ENCODE results near the gene ST7. TPM values are rescaled to one million over a fixed set of nuclear protein-coding genes. Genes with fewer than 3 reads are reported as not detected.

ST7 gene
- total RNA-seq, 2 experiments from 2014 or later: 6.7 to 7.4 TPM

- Mint-ChIP-seq H3K4me3 (no peak overlapping the region), H3K9me3 (no peaks in the 10 kb centered on the region), H3K27me3 (peaks cover 9% of the 10 kb centered on the region), H3K36me3 (ENCODE audit: low read depth) (no peaks in the 10 kb centered on the region), H3K4me1 (peaks cover 16% of the 10 kb centered on the region), H3K27ac (no peak overlapping the region)
- no peak for DNase-seq
- CTCF ChIA-PET: interaction anchor here (1.1 kb wide), 1 partner anchor 67 kb away, joined by 3 read pairs; no protein-coding TSS in a partner anchor
- POLR2A ChIA-PET: no interaction called here
Measured at GRCh38 chr7:117051808-117052207, 98.5 kb downstream of the ST7 start.

- no peaks in the 10 kb centered on the region for H3K9me3 Mint-ChIP-seq
- peaks cover 11% of the 10 kb centered on the region for H3K4me1 Mint-ChIP-seq
- no peak overlapping the region for H3K4me3 Mint-ChIP-seq
- CTCF ChIA-PET: interaction anchor here (0.5 kb wide), 1 partner anchor 39 kb away, joined by 3 read pairs; no protein-coding TSS in a partner anchor
- H3K27me3 Mint-ChIP-seq: peaks cover 7% of the 10 kb centered on the region
- POLR2A ChIA-PET: no interaction called here
- H3K27ac Mint-ChIP-seq: no peak overlapping the region
- no peaks in the 10 kb centered on the region for H3K36me3 Mint-ChIP-seq (ENCODE audit: low read depth)
- DNase-seq: no peak
Measured at GRCh38 chr7:117053432-117053831, 100.1 kb downstream of the ST7 start.

- no peak for DNase-seq
- ChIA-PET CTCF (no interaction called here), POLR2A (no interaction called here)
- H3K27me3 Mint-ChIP-seq: no peaks in the 10 kb centered on the region
- H3K4me1 Mint-ChIP-seq: no peaks in the 10 kb centered on the region
- no peak overlapping the region for H3K27ac Mint-ChIP-seq
- no peak overlapping the region for H3K4me3 Mint-ChIP-seq
- H3K9me3 Mint-ChIP-seq: no peaks in the 10 kb centered on the region
- H3K36me3 Mint-ChIP-seq (ENCODE audit: low read depth): no peaks in the 10 kb centered on the region
Measured at GRCh38 chr7:117061751-117062150, 108.5 kb downstream of the ST7 start.

GRCh38 chr7:117062300-117062699 lies 109.0 kb downstream of the ST7 start:
- H3K4me3 Mint-ChIP-seq: no peak overlapping the region
- CTCF ChIA-PET: no interaction called here
- no peaks in the 10 kb centered on the region for H3K36me3 Mint-ChIP-seq (ENCODE audit: low read depth)
- no peak overlapping the region for H3K27ac Mint-ChIP-seq
- no peaks in the 10 kb centered on the region for H3K27me3 Mint-ChIP-seq
- POLR2A ChIA-PET: no interaction called here
- DNase-seq: no peak
- peaks cover 1% of the 10 kb centered on the region for H3K4me1 Mint-ChIP-seq
- H3K9me3 Mint-ChIP-seq: no peaks in the 10 kb centered on the region

- DNase-seq: no peak
- CTCF ChIA-PET: interaction anchor here (1.5 kb wide), 1 partner anchor 78 kb away, joined by 3 read pairs; no protein-coding TSS in a partner anchor
Measured at GRCh38 chr7:117064688-117065087, 111.4 kb downstream of the ST7 start.

GRCh38 chr7:117065571-117066150 lies 112.4 kb downstream of the ST7 start:
- no peak overlapping the region for H3K4me3 Mint-ChIP-seq
- H3K36me3 Mint-ChIP-seq (ENCODE audit: low read depth): no peaks in the 10 kb centered on the region
- CTCF ChIA-PET: interaction anchor here (0.7 kb wide), 1 partner anchor 40 kb away, joined by 3 read pairs; no protein-coding TSS in a partner anchor
- no peaks in the 10 kb centered on the region for H3K27me3 Mint-ChIP-seq
- no peak overlapping the region for H3K27ac Mint-ChIP-seq
- no peaks in the 10 kb centered on the region for H3K9me3 Mint-ChIP-seq
- no peak for DNase-seq
- POLR2A ChIA-PET: no interaction called here
- peaks cover 7% of the 10 kb centered on the region for H3K4me1 Mint-ChIP-seq

More at GRCh38 chr7:117064688-117065087, 111.4 kb downstream of the ST7 start:
- H3K4me3 Mint-ChIP-seq: no peak overlapping the region
- peaks cover 7% of the 10 kb centered on the region for H3K4me1 Mint-ChIP-seq
- no peaks in the 10 kb centered on the region for H3K9me3 Mint-ChIP-seq
- H3K36me3 Mint-ChIP-seq (ENCODE audit: low read depth): no peaks in the 10 kb centered on the region
- no peaks in the 10 kb centered on the region for H3K27me3 Mint-ChIP-seq
- no peak overlapping the region for H3K27ac Mint-ChIP-seq
- POLR2A ChIA-PET: no interaction called here

GRCh38 chr7:117066668-117067067 lies 113.4 kb downstream of the ST7 start:
- no peaks in the 10 kb centered on the region for H3K27me3 Mint-ChIP-seq
- no peaks in the 10 kb centered on the region for H3K36me3 Mint-ChIP-seq (ENCODE audit: low read depth)
- DNase-seq: no peak
- ChIA-PET CTCF (no interaction called here), POLR2A (no interaction called here)
- no peak overlapping the region for H3K4me3 Mint-ChIP-seq
- H3K4me1 Mint-ChIP-seq: peaks cover 7% of the 10 kb centered on the region
- H3K9me3 Mint-ChIP-seq: no peaks in the 10 kb centered on the region
- H3K27ac Mint-ChIP-seq: no peak overlapping the region

GRCh38 chr7:117067340-117067739 lies 114.0 kb downstream of the ST7 start:
- Mint-ChIP-seq H3K27me3 (no peaks in the 10 kb centered on the region), H3K4me1 (peaks cover 7% of the 10 kb centered on the region), H3K4me3 (no peak overlapping the region), H3K9me3 (no peaks in the 10 kb centered on the region), H3K27ac (no peak overlapping the region), H3K36me3 (ENCODE audit: low read depth) (no peaks in the 10 kb centered on the region)
- ChIA-PET CTCF (no interaction called here), POLR2A (no interaction called here)
- no peak for DNase-seq

GRCh38 chr7:117068511-117069145 lies 115.3 kb downstream of the ST7 start:
- no peak for DNase-seq
- Mint-ChIP-seq H3K27me3 (no peaks in the 10 kb centered on the region), H3K27ac (no peak overlapping the region), H3K36me3 (ENCODE audit: low read depth) (no peaks in the 10 kb centered on the region), H3K9me3 (no peaks in the 10 kb centered on the region), H3K4me3 (no peak overlapping the region), H3K4me1 (peaks cover 7% of the 10 kb centered on the region)
- ChIA-PET POLR2A (no interaction called here), CTCF (no interaction called here)

- Mint-ChIP-seq H3K4me1 (peaks cover 7% of the 10 kb centered on the region), H3K36me3 (ENCODE audit: low read depth) (no peaks in the 10 kb centered on the region), H3K4me3 (no peak overlapping the region), H3K27me3 (no peaks in the 10 kb centered on the region), H3K9me3 (no peaks in the 10 kb centered on the region), H3K27ac (no peak overlapping the region)
- POLR2A ChIA-PET: no interaction called here
- DNase-seq: no peak
- CTCF ChIA-PET: no interaction called here
Measured at GRCh38 chr7:117069379-117069778, 116.1 kb downstream of the ST7 start.

GRCh38 chr7:117071551-117071950 lies 118.2 kb downstream of the ST7 start:
- CTCF ChIA-PET: no interaction called here
- H3K27ac Mint-ChIP-seq: no peak overlapping the region
- POLR2A ChIA-PET: no interaction called here
- peaks cover 3% of the 10 kb centered on the region for H3K9me3 Mint-ChIP-seq
- H3K27me3 Mint-ChIP-seq: no peaks in the 10 kb centered on the region
- no peak overlapping the region for H3K4me3 Mint-ChIP-seq
- no peaks in the 10 kb centered on the region for H3K36me3 Mint-ChIP-seq (ENCODE audit: low read depth)
- peaks cover 7% of the 10 kb centered on the region for H3K4me1 Mint-ChIP-seq
- DNase-seq: no peak

- DNase-seq: no peak
- ChIA-PET POLR2A (no interaction called here), CTCF (no interaction called here)
- no peaks in the 10 kb centered on the region for H3K27me3 Mint-ChIP-seq
- H3K4me3 Mint-ChIP-seq: no peak overlapping the region
- peaks cover 3% of the 10 kb centered on the region for H3K9me3 Mint-ChIP-seq
- no peak overlapping the region for H3K27ac Mint-ChIP-seq
- H3K36me3 Mint-ChIP-seq (ENCODE audit: low read depth): no peaks in the 10 kb centered on the region
- H3K4me1 Mint-ChIP-seq: peaks cover 5% of the 10 kb centered on the region
Measured at GRCh38 chr7:117072620-117073118, 119.4 kb downstream of the ST7 start.

GRCh38 chr7:117074378-117074777 lies 121.1 kb downstream of the ST7 start:
- ChIA-PET POLR2A (no interaction called here), CTCF (no interaction called here)
- Mint-ChIP-seq H3K27ac (no peak overlapping the region), H3K27me3 (no peaks in the 10 kb centered on the region), H3K36me3 (ENCODE audit: low read depth) (no peaks in the 10 kb centered on the region), H3K9me3 (peaks cover 3% of the 10 kb centered on the region), H3K4me1 (no peaks in the 10 kb centered on the region), H3K4me3 (no peak overlapping the region)
- DNase-seq: no peak

GRCh38 chr7:117075934-117076333 lies 122.6 kb downstream of the ST7 start:
- Mint-ChIP-seq H3K36me3 (ENCODE audit: low read depth) (no peaks in the 10 kb centered on the region), H3K27ac (no peak overlapping the region), H3K4me1 (no peaks in the 10 kb centered on the region), H3K9me3 (peaks cover 3% of the 10 kb centered on the region), H3K27me3 (no peaks in the 10 kb centered on the region), H3K4me3 (no peak overlapping the region)
- POLR2A ChIA-PET: no interaction called here
- CTCF ChIA-PET: no interaction called here
- no peak for DNase-seq

Measured in activated CD4-positive, alpha-beta memory T cell treated with anti-CD3 and anti-CD28 coated beads, Interleukin-2, amount 10 ng/mL, durations not matched to agents 7 days and 5 days (primary cell).